Muscle layer of duodenum (tissue), 2 donors: ENCODE measurements around the gene THOC7.

Experiments used
- H3K27ac ChIP-seq: one replicate; pipeline ENCODE4 v1.7.0; 2013; ENCODE audit warnings: mild to moderate bottlenecking, low read length
- H3K27me3 ChIP-seq: one replicate; pipeline ENCODE4 v1.7.0; 2013; ENCODE audit warnings: low read depth, mild to moderate bottlenecking, control low read depth, low read length
- H3K36me3 ChIP-seq, 2 donors: one replicate each; pipeline ENCODE4 v1.7.0; 2013; ENCODE audit warnings: low read length in 2 of 2, control low read depth in 1 of 2, mild to moderate bottlenecking in 1 of 2; ENCODE audit not compliant: insufficient read depth in 2 of 2, control insufficient read depth in 1 of 2
- H3K4me1 ChIP-seq, 2 donors: one replicate each; pipeline ENCODE4 v1.7.0; 2013; ENCODE audit warnings: low read length in 2 of 2, mild to moderate bottlenecking in 2 of 2, control low read depth in 1 of 2, moderate library complexity in 1 of 2; ENCODE audit not compliant: insufficient read depth in 2 of 2, control insufficient read depth in 1 of 2
- H3K4me3 ChIP-seq, 2 donors: one replicate each; pipeline ENCODE4 v1.7.0; 2013; ENCODE audit warnings: low read length in 2 of 2, low read depth in 1 of 2, mild to moderate bottlenecking in 1 of 2
- H3K9me3 ChIP-seq, 2 donors: one replicate each; pipeline ENCODE4 v1.7.0; 2013; ENCODE audit warnings: low read length in 2 of 2, control low read depth in 1 of 2, mild to moderate bottlenecking in 1 of 2; ENCODE audit not compliant: control insufficient read depth in 1 of 2
- donor health status: healthy.

The THOC7 gene

GRCh38 chr3:63863150-63864007, at the start of gene THOC7, which contains the start of gene ATXN7:
Gene THOC7, minus strand, starts transcription at chr3:63863805. Its CDS starts 15 bp downstream, at chr3:63863790.
Gene ATXN7, plus strand, starts transcription at chr3:63863867. Its CDS starts 48,732 bp downstream, at chr3:63912599.
- Histone ChIP-seq H3K36me3 (no peaks in the 10 kb centered on the region), H3K4me1 (peaks cover 9 to 17% of the 10 kb centered on the region in 2 donors), H3K27ac (peak within 1 kb of the TSS; percentile 69), H3K27me3 (no peaks in the 10 kb centered on the region), H3K9me3 (no peaks in the 10 kb centered on the region), H3K4me3 (peak within 1 kb of the TSS; percentile 85 to 88)

- peak overlapping the region; percentile 63 to 79 for H3K4me3 ChIP-seq
- no peaks in the 10 kb centered on the region for H3K9me3 ChIP-seq
- peak overlapping the region; percentile 69 for H3K27ac ChIP-seq
- no peaks in the 10 kb centered on the region for H3K27me3 ChIP-seq
- H3K36me3 ChIP-seq: peaks cover 7 to 19% of the 10 kb centered on the region in 2 donors
- H3K4me1 ChIP-seq: peaks cover 20 to 24% of the 10 kb centered on the region in 2 donors
Measured at GRCh38 chr3:63912768-63913588, 49.4 kb upstream of the THOC7 start.

- peak within 1 kb of the TSS; percentile 90 for H3K27ac ChIP-seq
- H3K4me3 ChIP-seq: peak within 1 kb of the TSS; percentile 72 to 79
- no peaks in the 10 kb centered on the region for H3K27me3 ChIP-seq
- no peaks in the 10 kb centered on the region for H3K9me3 ChIP-seq
- H3K4me1 ChIP-seq: peaks cover 20 to 24% of the 10 kb centered on the region in 2 donors
- peaks cover 7 to 12% of the 10 kb centered on the region in 2 donors for H3K36me3 ChIP-seq
Measured at GRCh38 chr3:63911873-63912767, 48.5 kb upstream of the THOC7 start, which contains the start of gene SCAANT1. Gene SCAANT1, minus strand, starts transcription at chr3:63912383.

- no peaks in the 10 kb centered on the region for H3K9me3 ChIP-seq
- peak overlapping the region; percentile 90 for H3K27ac ChIP-seq
- peak overlapping the region; percentile 72 to 79 for H3K4me3 ChIP-seq
- H3K36me3 ChIP-seq: peaks cover 7 to 8% of the 10 kb centered on the region in 2 donors
- H3K4me1 ChIP-seq: peaks cover 20 to 24% of the 10 kb centered on the region in 2 donors
- no peaks in the 10 kb centered on the region for H3K27me3 ChIP-seq
Measured at GRCh38 chr3:63911509-63911872, 47.9 kb upstream of the THOC7 start.

GRCh38 chr3:63910891-63911290, 47.3 kb upstream of the THOC7 start:
- peak overlapping the region; percentile 90 for H3K27ac ChIP-seq
- peak overlapping the region; percentile 72 to 79 for H3K4me3 ChIP-seq
- H3K36me3 ChIP-seq: peaks cover 1 to 2% of the 10 kb centered on the region in 2 donors
- H3K9me3 ChIP-seq: no peaks in the 10 kb centered on the region
- H3K27me3 ChIP-seq: no peaks in the 10 kb centered on the region
- H3K4me1 ChIP-seq: peaks cover 20 to 24% of the 10 kb centered on the region in 2 donors

- peaks cover 20 to 24% of the 10 kb centered on the region in 2 donors for H3K4me1 ChIP-seq
- no peaks in the 10 kb centered on the region for H3K9me3 ChIP-seq
- no peak overlapping the region for H3K4me3 ChIP-seq
- no peak overlapping the region for H3K27ac ChIP-seq
- no peaks in the 10 kb centered on the region for H3K36me3 ChIP-seq
- no peaks in the 10 kb centered on the region for H3K27me3 ChIP-seq
Measured at GRCh38 chr3:63910001-63910400, 46.4 kb upstream of the THOC7 start.

GRCh38 chr3:63909431-63909830, 45.8 kb upstream of the THOC7 start:
- no peaks in the 10 kb centered on the region for H3K9me3 ChIP-seq
- H3K4me3 ChIP-seq: no peak overlapping the region
- H3K36me3 ChIP-seq: no peaks in the 10 kb centered on the region
- H3K4me1 ChIP-seq: peaks cover 18 to 19% of the 10 kb centered on the region in 2 donors
- H3K27ac ChIP-seq: no peak overlapping the region
- no peaks in the 10 kb centered on the region for H3K27me3 ChIP-seq

GRCh38 chr3:63908776-63909175, 45.2 kb upstream of the THOC7 start:
- H3K27ac ChIP-seq: no peak overlapping the region
- H3K4me1 ChIP-seq: peaks cover 12 to 13% of the 10 kb centered on the region in 2 donors
- H3K9me3 ChIP-seq: no peaks in the 10 kb centered on the region
- H3K4me3 ChIP-seq: no peak overlapping the region
- no peaks in the 10 kb centered on the region for H3K36me3 ChIP-seq
- no peaks in the 10 kb centered on the region for H3K27me3 ChIP-seq

- Histone ChIP-seq H3K9me3 (no peaks in the 10 kb centered on the region), H3K36me3 (no peaks in the 10 kb centered on the region), H3K4me1 (peaks cover 6 to 9% of the 10 kb centered on the region in 2 donors), H3K4me3 (no peak overlapping the region), H3K27ac (no peak overlapping the region), H3K27me3 (no peaks in the 10 kb centered on the region)
Measured at GRCh38 chr3:63908081-63908736, 44.6 kb upstream of the THOC7 start.
